ENCODE results near the gene ANKS4B.

- TF ChIP-seq, protein P1, sequence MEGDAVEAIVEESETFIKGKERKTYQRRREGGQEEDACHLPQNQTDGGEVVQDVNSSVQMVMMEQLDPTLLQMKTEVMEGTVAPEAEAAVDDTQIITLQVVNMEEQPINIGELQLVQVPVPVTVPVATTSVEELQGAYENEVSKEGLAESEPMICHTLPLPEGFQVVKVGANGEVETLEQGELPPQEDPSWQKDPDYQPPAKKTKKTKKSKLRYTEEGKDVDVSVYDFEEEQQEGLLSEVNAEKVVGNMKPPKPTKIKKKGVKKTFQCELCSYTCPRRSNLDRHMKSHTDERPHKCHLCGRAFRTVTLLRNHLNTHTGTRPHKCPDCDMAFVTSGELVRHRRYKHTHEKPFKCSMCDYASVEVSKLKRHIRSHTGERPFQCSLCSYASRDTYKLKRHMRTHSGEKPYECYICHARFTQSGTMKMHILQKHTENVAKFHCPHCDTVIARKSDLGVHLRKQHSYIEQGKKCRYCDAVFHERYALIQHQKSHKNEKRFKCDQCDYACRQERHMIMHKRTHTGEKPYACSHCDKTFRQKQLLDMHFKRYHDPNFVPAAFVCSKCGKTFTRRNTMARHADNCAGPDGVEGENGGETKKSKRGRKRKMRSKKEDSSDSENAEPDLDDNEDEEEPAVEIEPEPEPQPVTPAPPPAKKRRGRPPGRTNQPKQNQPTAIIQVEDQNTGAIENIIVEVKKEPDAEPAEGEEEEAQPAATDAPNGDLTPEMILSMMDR (conservative IDR thresholded peaks at IDR 0.05 in 1 of 2, IDR thresholded peaks at IDR 0.05 in 1 of 2; ENCODE audit: extremely low read depth in 1 of 2, insufficient read depth in 1 of 2, low read depth in 1 of 2, low read length in 2 of 2): no peak
- no peak for TF ChIP-seq EZH2 (IDR thresholded peaks at IDR 0.05; ENCODE audit: borderline replicate concordance, low read length)
These were observed 47.2 kb upstream of the ANKS4B start for GRCh38 chr16:21186326-21186691.
